Astrocyte (in vitro differentiated cells and primary cell): Measurements from ENCODE around the gene NR5A1.

Experiments used
- CTCF ChIP-seq: IDR thresholded peaks from 2 replicates; pipeline ENCODE4 v1.5.1; 2011; ENCODE audit warnings: low read depth, mild to moderate bottlenecking, inconsistent platforms, low read length, moderate library complexity; ENCODE audit not compliant: insufficient read depth
- EZH2 ChIP-seq: IDR thresholded peaks from 2 replicates; pipeline ENCODE4 v1.6.1; 2012; ENCODE audit warnings: mild to moderate bottlenecking, low read length, inconsistent platforms; ENCODE audit not compliant: insufficient read depth

DNA sequence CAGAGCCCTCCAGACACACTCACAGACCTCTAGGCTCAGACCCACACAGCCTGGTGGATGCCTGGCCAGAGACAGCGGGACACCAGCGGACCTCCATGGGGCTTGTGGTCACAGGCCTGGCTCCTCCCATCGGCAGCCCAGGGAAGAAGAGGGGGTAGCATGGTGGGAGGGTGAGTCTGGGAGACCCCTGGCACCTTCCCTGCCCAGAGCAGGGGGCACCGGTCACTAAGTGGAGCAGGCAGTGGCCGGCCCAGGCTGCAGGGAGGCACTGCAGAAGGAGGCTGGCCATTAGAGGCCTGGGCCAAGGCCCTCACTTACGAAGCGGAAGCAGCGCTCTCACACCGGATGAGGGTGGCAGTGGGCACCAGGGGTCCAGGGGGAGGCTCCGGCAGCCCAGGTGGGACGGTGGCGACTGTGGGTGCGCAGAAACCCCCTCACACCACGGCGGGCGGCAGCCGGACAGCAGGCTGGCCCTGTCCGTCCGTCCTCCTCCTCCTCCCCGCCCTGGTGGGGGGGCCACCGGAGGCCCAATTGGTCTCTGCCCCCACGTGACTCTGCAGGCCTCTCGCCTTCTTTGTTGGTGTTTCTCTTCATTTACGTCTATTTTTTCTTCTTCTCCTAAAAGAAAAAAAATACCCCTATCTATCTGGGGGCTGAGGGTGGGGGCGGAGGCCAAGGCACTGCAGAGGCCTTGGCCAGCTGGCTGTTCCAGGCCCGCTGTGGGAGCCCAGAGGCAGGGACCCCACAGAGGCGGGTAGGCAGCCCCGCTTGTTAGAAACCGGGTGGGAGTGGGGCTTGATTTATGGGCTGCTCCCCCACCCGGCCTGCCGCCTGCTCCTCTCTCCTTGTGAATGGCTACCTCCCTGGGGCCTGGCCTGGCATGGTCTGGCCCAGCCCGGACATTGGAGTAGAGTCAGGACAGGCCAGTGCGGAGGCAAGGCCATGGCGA, at the start of gene NR5A1:
- TF ChIP-seq CTCF (no peak), EZH2 (no peak)
